ENCODE data around the gene PTH1R. TPM values are rescaled to one million over a fixed set of nuclear protein-coding genes. Genes with fewer than 3 reads are reported as not detected.

The PTH1R gene
- total RNA-seq, 1 experiment from 2014 or later = 1.0 TPM

DNA sequence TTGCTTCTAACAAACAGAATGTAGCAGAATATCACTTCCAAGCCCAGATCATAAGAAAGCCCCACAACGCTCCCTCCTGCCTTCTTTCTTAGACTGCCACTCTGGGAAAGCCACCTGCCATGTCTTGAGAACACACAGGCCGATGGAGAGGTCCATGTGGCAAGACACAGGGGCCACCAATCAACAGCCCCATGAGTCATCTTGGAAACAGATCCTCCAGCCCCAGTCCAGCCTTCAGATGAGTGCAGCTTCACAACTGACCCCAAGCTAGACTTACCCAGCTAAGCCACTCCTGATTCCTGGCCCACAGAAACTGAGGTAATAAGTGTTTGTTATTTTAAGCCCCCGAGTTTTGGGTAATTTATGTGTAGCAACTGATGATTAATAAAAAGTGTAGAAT, 39.7 kb downstream of the PTH1R start:
- no peaks in the 10 kb centered on the region for H3K27me3 ChIP-seq (ENCODE audit: insufficient read depth, low read length)
- no peaks in the 10 kb centered on the region for H3K23me2 ChIP-seq (ENCODE audit: insufficient read length, low read depth, low read length, poor library complexity, severe bottlenecking)
- peaks cover 5 to 8% of the 10 kb centered on the region in 2 experiments; a peak in 4 of 5 replicates for H3K9me3 Mint-ChIP-seq
- no peaks in the 10 kb centered on the region for H3K9me3 ChIP-seq (ENCODE audit: control insufficient read depth, low read depth, low read length)
- H4K20me1 ChIP-seq (ENCODE audit: control insufficient read depth, insufficient read depth, insufficient read length) = no peaks in the 10 kb centered on the region
- no peak overlapping the region for H3K14ac ChIP-seq (ENCODE audit: insufficient read depth, low read length)
- H3K9ac ChIP-seq (ENCODE audit: extremely low read depth, insufficient read length, low read length) = no peak overlapping the region
- no peak overlapping the region for H2BK15ac ChIP-seq (ENCODE audit: low read depth, low read length)
- no peak overlapping the region for H3K4me2 ChIP-seq (ENCODE audit: insufficient read depth, insufficient read length, low read length)
- no peak overlapping the region for H3K4ac ChIP-seq (ENCODE audit: low read depth, low read length)
- no peak overlapping the region for H2BK5ac ChIP-seq (ENCODE audit: insufficient read length, low read length)
- H3K23ac ChIP-seq (ENCODE audit: insufficient read length, low read depth, low read length) = no peak overlapping the region
- H3K4me1 ChIP-seq (ENCODE audit: insufficient read depth, low read length) = no peaks in the 10 kb centered on the region
- H3K18ac ChIP-seq (ENCODE audit: insufficient read length, low read depth, low read length) = no peak overlapping the region
- H3T11ph ChIP-seq (ENCODE audit: low read length) = no peak overlapping the region
- no peaks in the 10 kb centered on the region for H3K79me2 ChIP-seq (ENCODE audit: insufficient read depth, low read length)
- no peaks in the 10 kb centered on the region for H3K79me1 ChIP-seq (ENCODE audit: insufficient read depth, low read depth, low read length, poor library complexity, severe bottlenecking)
- no peak overlapping the region for H2BK120ac ChIP-seq (ENCODE audit: low read depth, low read length, poor library complexity, severe bottlenecking)
- no CpG with 5 or more reads among the region's 3 CpGs for WGBS (ENCODE audit: extremely low coverage, insufficient read length, low lambda C conversion rate)
- no peak overlapping the region for H2BK12ac ChIP-seq (ENCODE audit: insufficient read length, low read depth, low read length)
- H2BK20ac ChIP-seq (ENCODE audit: low read depth, low read length, poor library complexity, severe bottlenecking) = no peak overlapping the region
- H2AK5ac ChIP-seq (ENCODE audit: insufficient read length, low read length) = no peak overlapping the region
- H3K4me3 Mint-ChIP-seq = no peak overlapping the region; a peak in 1 of 5 replicates
- H3K27ac Mint-ChIP-seq = no peak overlapping the region
- H3K56ac ChIP-seq (ENCODE audit: insufficient read length, low read depth, low read length) = no peak overlapping the region
- H4K5ac ChIP-seq (ENCODE audit: insufficient read length, low read depth, low read length) = no peak overlapping the region
- H3K27ac ChIP-seq (ENCODE audit: insufficient read length, low read depth, low read length) = no peak overlapping the region
- H4K91ac ChIP-seq (ENCODE audit: insufficient read length, low read depth, low read length) = no peak overlapping the region
- H3K27me3 Mint-ChIP-seq (ENCODE audit: low read depth) = no peaks in the 10 kb centered on the region
- DNase-seq = no peak
- H3K4me1 Mint-ChIP-seq = no peaks in the 10 kb centered on the region
- H2AFZ ChIP-seq (ENCODE audit: low read length) = no peak overlapping the region
- H3K36me3 Mint-ChIP-seq (ENCODE audit: insufficient read depth in 1 of 3, low read depth in 3 of 3) = peaks cover 49 to 55% (median 51%) of the 10 kb centered on the region in 3 experiments
- TF ChIP-seq CTCF (conservative IDR thresholded peaks at IDR 0.05) = no peak
- H4K8ac ChIP-seq (replicated peaks; ENCODE audit: insufficient read length, low read depth, low read length) = no peak overlapping the region

Data from H9 (cell line).